ENCODE results near the gene BECN2.

Gene BECN2, protein sequence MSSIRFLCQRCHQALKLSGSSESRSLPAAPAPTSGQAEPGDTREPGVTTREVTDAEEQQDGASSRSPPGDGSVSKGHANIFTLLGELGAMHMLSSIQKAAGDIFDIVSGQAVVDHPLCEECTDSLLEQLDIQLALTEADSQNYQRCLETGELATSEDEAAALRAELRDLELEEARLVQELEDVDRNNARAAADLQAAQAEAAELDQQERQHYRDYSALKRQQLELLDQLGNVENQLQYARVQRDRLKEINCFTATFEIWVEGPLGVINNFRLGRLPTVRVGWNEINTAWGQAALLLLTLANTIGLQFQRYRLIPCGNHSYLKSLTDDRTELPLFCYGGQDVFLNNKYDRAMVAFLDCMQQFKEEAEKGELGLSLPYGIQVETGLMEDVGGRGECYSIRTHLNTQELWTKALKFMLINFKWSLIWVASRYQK

GRCh38 chr1:241957692-241958494 lies at the start of gene BECN2:
TSS of gene BECN2 (plus strand) at chr1:241957767. CDS start at chr1:241957767, 0 bp downstream.
- Mint-ChIP-seq H3K4me1 (ENCODE audit: low read depth) (no peaks in the 10 kb centered on the region), H3K9me3 (no peaks in the 10 kb centered on the region), H3K36me3 (ENCODE audit: low read depth) (no peaks in the 10 kb centered on the region), H3K4me3 (no peak within 1 kb of the TSS), H3K27me3 (no peaks in the 10 kb centered on the region), H3K27ac (no peak within 1 kb of the TSS)

DNA sequence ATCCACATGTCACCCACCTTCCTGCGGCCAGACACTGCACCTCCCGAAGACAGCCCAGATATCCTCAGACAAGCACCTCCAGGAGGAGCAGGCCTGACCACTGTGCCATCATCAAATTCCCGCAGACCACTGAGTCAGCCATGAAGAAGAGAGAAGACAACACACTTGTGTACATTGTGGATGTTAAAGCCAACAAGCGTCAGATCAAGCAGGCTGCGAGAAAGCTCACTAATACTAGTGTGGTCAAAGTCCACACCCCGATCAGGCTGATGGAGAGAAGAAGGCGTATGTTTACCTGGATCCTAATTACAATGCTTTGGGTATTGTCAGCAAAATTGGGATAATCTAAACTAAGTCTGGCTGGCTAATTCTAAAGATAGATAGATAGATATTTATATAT lies 41.4 kb upstream of the BECN2 start:
- Mint-ChIP-seq H3K9me3 (no peaks in the 10 kb centered on the region), H3K27me3 (no peaks in the 10 kb centered on the region), H3K4me3 (no peak overlapping the region), H3K36me3 (ENCODE audit: low read depth) (no peaks in the 10 kb centered on the region), H3K27ac (no peak overlapping the region), H3K4me1 (ENCODE audit: low read depth) (no peaks in the 10 kb centered on the region)

GRCh38 chr1:241917487-241917886 lies 40.1 kb upstream of the BECN2 start:
- Mint-ChIP-seq H3K27me3 (no peaks in the 10 kb centered on the region), H3K36me3 (ENCODE audit: low read depth) (no peaks in the 10 kb centered on the region), H3K4me3 (no peak overlapping the region), H3K27ac (no peak overlapping the region), H3K9me3 (no peaks in the 10 kb centered on the region), H3K4me1 (ENCODE audit: low read depth) (no peaks in the 10 kb centered on the region)

GRCh38 chr1:241918879-241919278 lies 38.7 kb upstream of the BECN2 start:
- Mint-ChIP-seq H3K27me3 (no peaks in the 10 kb centered on the region), H3K36me3 (ENCODE audit: low read depth) (no peaks in the 10 kb centered on the region), H3K27ac (no peak overlapping the region), H3K4me3 (no peak overlapping the region), H3K4me1 (ENCODE audit: low read depth) (no peaks in the 10 kb centered on the region), H3K9me3 (no peaks in the 10 kb centered on the region)

- Mint-ChIP-seq H3K9me3 (no peaks in the 10 kb centered on the region), H3K27me3 (no peaks in the 10 kb centered on the region), H3K36me3 (ENCODE audit: low read depth) (no peaks in the 10 kb centered on the region), H3K4me3 (no peak overlapping the region), H3K27ac (no peak overlapping the region), H3K4me1 (ENCODE audit: low read depth) (no peaks in the 10 kb centered on the region)
Observed at GRCh38 chr1:241924080-241924808, 33.3 kb upstream of the BECN2 start.

DNA sequence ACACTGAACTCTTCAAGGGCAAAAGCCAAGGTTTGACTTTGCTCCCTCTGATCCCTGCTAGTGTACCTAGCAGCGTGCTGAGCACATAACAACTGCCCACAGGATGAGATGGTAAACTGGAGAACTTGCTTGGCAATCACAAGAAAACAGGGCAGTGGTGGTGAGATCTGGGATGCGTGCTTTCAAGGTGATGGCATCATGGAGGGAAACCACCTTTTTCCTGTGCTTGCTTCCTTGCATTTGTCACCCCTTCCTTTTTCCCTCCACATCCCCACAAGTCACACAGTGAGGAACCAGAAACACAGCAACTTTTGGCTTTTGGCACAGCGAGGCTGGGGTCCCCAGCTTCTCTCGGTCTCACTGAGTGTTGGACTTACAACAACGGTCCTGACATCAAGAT lies 31.4 kb upstream of the BECN2 start:
- Mint-ChIP-seq H3K9me3 (no peaks in the 10 kb centered on the region), H3K36me3 (ENCODE audit: low read depth) (no peaks in the 10 kb centered on the region), H3K27me3 (no peaks in the 10 kb centered on the region), H3K27ac (no peak overlapping the region), H3K4me1 (ENCODE audit: low read depth) (no peaks in the 10 kb centered on the region), H3K4me3 (no peak overlapping the region)

GRCh38 chr1:241927321-241927720 lies 30.2 kb upstream of the BECN2 start:
- H3K27me3 Mint-ChIP-seq: no peaks in the 10 kb centered on the region
- H3K9me3 Mint-ChIP-seq: no peaks in the 10 kb centered on the region
- H3K4me1 Mint-ChIP-seq (ENCODE audit: low read depth): no peaks in the 10 kb centered on the region
- no peak overlapping the region for H3K27ac Mint-ChIP-seq
- no peaks in the 10 kb centered on the region for H3K36me3 Mint-ChIP-seq (ENCODE audit: low read depth)
- H3K4me3 Mint-ChIP-seq: no peak overlapping the region

DNA sequence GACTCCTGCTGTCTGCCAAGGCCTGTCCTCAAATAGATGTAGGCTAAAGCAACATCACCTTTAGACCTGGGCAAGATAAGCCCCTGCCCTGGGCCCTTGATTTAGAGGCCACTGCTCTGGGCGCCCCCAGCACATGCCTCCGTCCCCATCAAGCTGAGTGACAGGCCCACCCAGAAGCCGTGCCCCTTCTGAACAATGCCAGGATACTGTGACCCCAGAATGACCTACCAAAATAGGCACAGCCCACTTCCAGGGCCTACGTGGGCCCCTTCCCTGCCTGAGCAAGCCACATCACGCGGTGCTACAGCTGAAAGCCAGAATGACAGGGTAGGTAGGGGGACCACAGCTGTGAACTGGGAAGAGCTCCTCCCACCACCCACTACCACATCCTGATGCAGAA lies 24.7 kb upstream of the BECN2 start:
- Mint-ChIP-seq H3K4me1 (ENCODE audit: low read depth) (no peaks in the 10 kb centered on the region), H3K27me3 (peaks cover 11% of the 10 kb centered on the region), H3K9me3 (no peaks in the 10 kb centered on the region), H3K4me3 (no peak overlapping the region), H3K36me3 (ENCODE audit: low read depth) (no peaks in the 10 kb centered on the region), H3K27ac (no peak overlapping the region)

GRCh38 chr1:241934201-241934848 lies 23.2 kb upstream of the BECN2 start:
- Mint-ChIP-seq H3K4me3 (no peak overlapping the region), H3K9me3 (peaks cover 5% of the 10 kb centered on the region), H3K27me3 (peaks cover 11% of the 10 kb centered on the region), H3K36me3 (ENCODE audit: low read depth) (no peaks in the 10 kb centered on the region), H3K27ac (no peak overlapping the region), H3K4me1 (ENCODE audit: low read depth) (no peaks in the 10 kb centered on the region)

- no peak overlapping the region for H3K4me3 Mint-ChIP-seq
- H3K27me3 Mint-ChIP-seq: peaks cover 11% of the 10 kb centered on the region
- peaks cover 5% of the 10 kb centered on the region for H3K9me3 Mint-ChIP-seq
- no peak overlapping the region for H3K27ac Mint-ChIP-seq
- H3K36me3 Mint-ChIP-seq (ENCODE audit: low read depth): no peaks in the 10 kb centered on the region
- H3K4me1 Mint-ChIP-seq (ENCODE audit: low read depth): no peaks in the 10 kb centered on the region
Observed at GRCh38 chr1:241934866-241935265, 22.7 kb upstream of the BECN2 start.

- H3K36me3 Mint-ChIP-seq (ENCODE audit: low read depth): no peaks in the 10 kb centered on the region
- no peak overlapping the region for H3K27ac Mint-ChIP-seq
- no peaks in the 10 kb centered on the region for H3K4me1 Mint-ChIP-seq (ENCODE audit: low read depth)
- H3K27me3 Mint-ChIP-seq: peaks cover 5% of the 10 kb centered on the region
- peaks cover 5% of the 10 kb centered on the region for H3K9me3 Mint-ChIP-seq
- no peak overlapping the region for H3K4me3 Mint-ChIP-seq
Observed at GRCh38 chr1:241939798-241940197, 17.8 kb upstream of the BECN2 start.

GRCh38 chr1:241942738-241943137 lies 14.8 kb upstream of the BECN2 start:
- H3K27me3 Mint-ChIP-seq: peaks cover 5% of the 10 kb centered on the region
- peaks cover 5% of the 10 kb centered on the region for H3K9me3 Mint-ChIP-seq
- H3K36me3 Mint-ChIP-seq (ENCODE audit: low read depth): no peaks in the 10 kb centered on the region
- no peak overlapping the region for H3K4me3 Mint-ChIP-seq
- no peak overlapping the region for H3K27ac Mint-ChIP-seq
- H3K4me1 Mint-ChIP-seq (ENCODE audit: low read depth): no peaks in the 10 kb centered on the region

- no peaks in the 10 kb centered on the region for H3K4me1 Mint-ChIP-seq (ENCODE audit: low read depth)
- no peak overlapping the region for H3K27ac Mint-ChIP-seq
- H3K36me3 Mint-ChIP-seq (ENCODE audit: low read depth): no peaks in the 10 kb centered on the region
- H3K9me3 Mint-ChIP-seq: no peaks in the 10 kb centered on the region
- H3K27me3 Mint-ChIP-seq: peaks cover 5% of the 10 kb centered on the region
- no peak overlapping the region for H3K4me3 Mint-ChIP-seq
Observed at GRCh38 chr1:241944300-241944699, 13.3 kb upstream of the BECN2 start.

DNA sequence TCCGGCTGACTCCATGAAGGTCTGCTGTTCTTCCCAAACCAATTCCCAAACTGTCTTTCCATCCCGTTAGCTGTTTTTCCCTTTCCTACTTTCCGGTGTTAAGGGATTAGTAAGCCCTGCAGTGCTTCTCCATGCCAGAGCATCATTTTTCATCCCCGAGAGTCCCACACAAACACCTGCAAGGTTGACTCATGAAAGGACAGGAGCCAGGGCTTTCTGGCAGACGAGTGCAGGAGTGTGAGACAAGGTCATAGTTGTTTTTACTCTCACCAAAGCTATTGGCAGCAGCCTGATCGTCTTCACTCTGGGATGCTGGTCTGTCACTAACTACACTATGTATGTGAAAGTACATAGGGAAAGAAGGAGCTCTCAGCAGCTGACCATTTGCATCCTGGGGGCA lies 10.2 kb upstream of the BECN2 start:
- Mint-ChIP-seq H3K27me3 (peaks cover 4% of the 10 kb centered on the region), H3K9me3 (no peaks in the 10 kb centered on the region), H3K27ac (no peak overlapping the region), H3K36me3 (ENCODE audit: low read depth) (no peaks in the 10 kb centered on the region), H3K4me3 (no peak overlapping the region), H3K4me1 (ENCODE audit: low read depth) (no peaks in the 10 kb centered on the region)

Measured in stimulated activated naive CD8-positive, alpha-beta T cell treated with anti-CD3 and anti-CD28 coated beads, Interleukin-15, Interleukin-2, amounts not matched to agents 100 ng/mL and 50 ng/mL, for 24 hours (primary cell).